HG03097 (cell line): Measurements from ENCODE around the gene PTPN20.

Experiments
- ATAC-seq: cut with Tn5 transposase; IDR thresholded peaks from one replicate; pipeline ENCODE4 v1.9.1; 2021; ENCODE audit not compliant: unreplicated experiment, low FRiP score

Gene PTPN20

GRCh38 chr10:47018026-47018735 is 107.0 kb downstream of the PTPN20 start:
- ATAC-seq, result no peak

- no peak for ATAC-seq
These were observed 108.2 kb downstream of the PTPN20 start for GRCh38 chr10:47019155-47020145.

DNA sequence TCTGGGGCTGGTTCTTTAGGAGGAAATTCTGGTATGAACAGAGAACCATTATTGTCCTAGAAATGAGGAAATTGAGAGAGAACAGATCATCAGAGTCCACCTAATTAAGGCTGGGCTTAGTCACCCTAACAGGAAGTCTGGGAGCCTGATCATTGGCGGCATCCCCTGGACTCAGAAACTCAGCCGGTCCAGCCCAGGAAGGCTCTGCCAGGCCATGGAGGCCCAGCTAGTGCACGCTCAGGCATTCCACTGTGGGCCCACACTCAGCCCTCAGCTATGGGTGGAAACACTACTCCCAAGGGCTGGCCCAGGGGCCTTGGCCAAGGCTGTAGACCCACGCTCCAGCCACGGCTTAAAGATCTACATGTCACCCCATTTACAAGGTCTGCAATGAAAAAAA is 109.2 kb downstream of the PTPN20 start:
- ATAC-seq, result no peak

DNA sequence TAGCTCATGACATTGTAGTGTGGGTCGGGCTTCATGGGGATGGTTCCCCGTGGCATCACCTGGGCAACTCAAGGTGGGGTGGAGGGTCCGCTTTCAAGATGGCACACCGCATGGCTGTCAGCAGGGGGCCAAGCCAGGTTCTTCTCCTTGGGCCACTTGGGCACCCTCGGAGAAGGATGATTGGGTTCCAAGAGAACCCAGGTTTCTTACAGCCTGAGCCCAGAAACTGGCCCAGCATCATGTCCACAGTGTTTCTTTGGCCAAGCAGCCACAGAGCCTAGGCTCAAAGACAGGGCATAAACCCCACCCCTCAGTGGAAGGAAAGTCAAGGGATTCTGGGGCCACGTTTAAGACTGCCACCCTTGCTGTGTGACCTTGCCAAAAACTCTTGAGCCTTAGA is 110.6 kb downstream of the PTPN20 start:
- no peak for ATAC-seq

GRCh38 chr10:47022311-47023131 is 111.3 kb downstream of the PTPN20 start:
- no peak for ATAC-seq

- no peak for ATAC-seq
These were observed 112.2 kb downstream of the PTPN20 start for GRCh38 chr10:47023237-47024045.

DNA sequence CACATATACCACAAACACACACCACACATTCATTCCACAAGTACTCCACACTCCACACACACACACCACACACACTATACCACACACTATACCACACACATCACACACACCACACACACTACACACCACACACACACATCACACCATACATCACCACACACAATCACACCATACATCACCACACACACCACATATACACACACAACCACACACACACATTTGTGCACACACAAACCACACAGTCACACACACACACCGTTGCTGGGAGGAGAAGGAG is 112.8 kb downstream of the PTPN20 start:
- no peak for ATAC-seq

GRCh38 chr10:47024399-47025252 is 113.4 kb downstream of the PTPN20 start:
- no peak for ATAC-seq

DNA sequence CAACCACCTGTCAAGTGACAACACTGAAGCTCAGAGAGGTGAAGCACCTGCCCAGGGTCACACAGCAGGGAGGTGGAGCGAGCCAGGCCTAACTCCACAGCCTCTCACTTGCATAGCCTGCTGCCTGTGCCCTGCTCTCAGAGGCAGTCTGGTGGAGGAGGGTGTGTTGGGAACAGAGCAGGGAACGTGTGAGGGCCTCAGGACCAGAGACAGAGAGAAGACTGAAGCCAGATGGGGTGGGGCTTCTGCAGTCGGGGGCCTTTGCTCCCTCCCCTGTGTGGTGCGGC is 114.0 kb downstream of the PTPN20 start:
- no peak for ATAC-seq

DNA sequence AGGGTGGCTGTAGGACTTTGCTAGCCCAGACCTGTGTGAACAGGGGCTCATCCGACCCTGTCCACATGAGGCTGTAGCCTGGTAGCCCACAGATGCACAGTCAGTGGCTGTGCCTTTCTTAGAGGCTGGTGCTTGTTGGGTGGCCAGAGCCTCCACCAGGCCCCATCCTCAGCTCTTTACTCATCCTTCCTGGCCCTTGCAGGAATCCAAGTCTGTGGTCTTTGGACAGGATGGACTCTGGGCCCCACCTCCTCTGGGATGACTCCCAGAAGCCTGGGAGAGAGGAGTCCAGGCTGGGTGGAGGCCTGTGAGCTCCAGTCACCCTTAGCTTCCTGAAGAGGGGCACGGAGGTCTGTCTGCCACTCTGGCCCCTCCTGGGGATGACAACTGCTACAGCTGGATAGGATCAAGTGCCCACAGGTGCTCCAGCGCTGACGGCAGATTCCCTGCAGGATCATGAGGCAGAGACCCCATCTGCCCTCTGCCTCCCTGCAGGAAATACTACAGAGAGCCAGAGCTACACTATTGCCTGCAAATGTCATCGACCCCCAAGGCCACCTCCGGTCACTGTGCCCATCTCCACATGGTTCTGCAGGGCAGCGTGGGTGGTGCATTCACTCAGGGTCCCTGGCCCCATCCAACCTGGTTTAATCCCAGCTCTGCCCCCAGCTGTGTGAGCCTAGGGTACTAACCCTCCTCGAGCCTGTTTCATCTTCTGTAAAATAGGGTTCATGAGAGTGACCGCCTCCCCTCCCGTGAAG is 114.5 kb downstream of the PTPN20 start:
- no peak for ATAC-seq

GRCh38 chr10:47026301-47027107 is 115.3 kb downstream of the PTPN20 start:
- no peak for ATAC-seq

DNA sequence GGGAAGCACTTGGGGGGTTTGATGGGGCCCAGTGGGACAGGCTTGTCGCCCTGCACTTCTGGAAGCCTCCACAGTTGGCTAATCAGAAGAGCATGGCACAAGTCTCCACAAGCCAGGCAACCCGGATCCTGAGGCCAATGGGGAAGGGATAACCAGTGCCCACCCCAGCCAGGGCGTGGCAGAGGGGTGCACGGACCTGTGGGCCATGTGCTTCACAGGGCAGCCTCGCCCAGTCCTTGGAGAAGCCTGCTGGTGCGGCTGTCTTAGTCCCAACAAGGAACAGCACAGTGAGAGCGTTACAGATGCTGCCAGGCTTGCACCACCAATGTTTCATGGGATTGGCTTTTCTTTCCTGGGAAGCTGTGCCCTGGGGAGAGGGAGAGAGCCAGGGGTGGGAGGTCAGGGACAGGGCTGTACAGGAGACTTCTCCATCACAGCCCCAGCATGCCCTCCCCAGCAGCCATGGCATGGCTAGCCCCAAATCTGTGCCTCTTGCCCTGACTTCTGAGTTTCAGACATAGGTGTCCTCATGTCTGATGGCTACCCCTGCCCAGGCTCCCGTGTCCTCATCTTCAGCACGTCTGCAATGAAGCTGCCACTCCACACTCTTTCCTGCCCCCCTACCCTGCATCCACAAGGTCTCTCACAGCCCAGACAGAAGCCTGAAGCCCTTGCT is 116.0 kb downstream of the PTPN20 start:
- no peak for ATAC-seq

- no peak for ATAC-seq
These were observed 116.6 kb downstream of the PTPN20 start for GRCh38 chr10:47027784-47028260.

GRCh38 chr10:47028466-47028865 is 117.2 kb downstream of the PTPN20 start:
- ATAC-seq, result no peak

GRCh38 chr10:47029181-47030009 is 118.2 kb downstream of the PTPN20 start:
- no peak for ATAC-seq

- no peak for ATAC-seq
These were observed 119.0 kb downstream of the PTPN20 start for GRCh38 chr10:47030191-47030703.
